HCT116 (cell line): ENCODE measurements around the gene BCL2L2.

Experiments used
- ATF3 ChIP-seq: IDR thresholded peaks from 2 replicates; pipeline ENCODE4 v1.6.1; 2012
- CTCF ChIP-seq, 3 experiments: fragments of 200-600 bp in 1 of 3; sonication (generic) in 1 of 3; IDR thresholded peaks in 2 of 3; conservative IDR thresholded peaks in 1 of 3; 2 replicates each; pipeline ENCODE4 v1.5.1; 2012 to 2017; ENCODE audit warnings: low read depth in 2 of 3, low read length in 2 of 3, antibody characterized with exemption in 1 of 3, borderline replicate concordance in 1 of 3, control low read depth in 1 of 3, mild to moderate bottlenecking in 1 of 3, mixed read lengths in 1 of 3, mixed run types in 1 of 3, moderate library complexity in 1 of 3; ENCODE audit not compliant: insufficient read depth in 1 of 3
- FOSL1 ChIP-seq: IDR thresholded peaks from 2 replicates; pipeline ENCODE4 v1.6.1; 2012; ENCODE audit warnings: low read depth

- TF ChIP-seq CTCF (IDR thresholded peaks at IDR 0.05 in 2 of 3, conservative IDR thresholded peaks at IDR 0.05 in 1 of 3; ENCODE audit: borderline replicate concordance in 1 of 3, insufficient read depth in 1 of 3, low read depth in 2 of 3, low read length in 2 of 3) (no peak), FOSL1 (no peak), ATF3 (no peak)
Measured at GRCh38 chr14:23355871-23356435, 49.3 kb downstream of the BCL2L2 start.
